Stimulated activated CD4-positive, alpha-beta T cell treated with anti-CD3 and anti-CD28 coated beads, Interleukin-12 subunit alpha, Interleukin-12 subunit beta, amount 100 ng/mL, for 4 hours (primary cell): Measurements from ENCODE around the gene GPR68.
"Not testable (repeated sequence)": the region's sequence is repeated elsewhere in the genome, so short reads cannot be mapped to it uniquely, and the experiment has no call there.

Experiments
- DNase-seq: peaks from one replicate; pipeline ENCODE4 v3.0.0-alpha.2; 2020

GPR68 gene

GRCh38 chr14:91187271-91187670, 57.2 kb downstream of the GPR68 start:
- no peak for DNase-seq

GRCh38 chr14:91186515-91187066, 57.9 kb downstream of the GPR68 start:
- no peak for DNase-seq

- no peak for DNase-seq
These were observed 58.8 kb downstream of the GPR68 start for GRCh38 chr14:91185721-91186120.

GRCh38 chr14:91184559-91184958, 59.9 kb downstream of the GPR68 start:
- DNase-seq = no peak

- DNase-seq = not testable (repeated sequence)
These were observed 61.8 kb downstream of the GPR68 start for GRCh38 chr14:91182753-91183152.
